NOMO-1 treated with DMSO at 0.1 percent for 48 hours (cell line): ENCODE measurements around the gene SH3RF3.

Experiments used
- DNase-seq: peaks from one replicate; lab custom pipeline; 2025; ENCODE audit not compliant: unreplicated experiment; lab: John Stamatoyannopoulos, UW

SH3RF3 gene

GRCh38 chr2:109176928-109177327, 47.9 kb downstream of the SH3RF3 start:
- no peak for DNase-seq

- DNase-seq = no peak
Measured at GRCh38 chr2:109177635-109178034, 48.6 kb downstream of the SH3RF3 start.

GRCh38 chr2:109178968-109179367, 50.0 kb downstream of the SH3RF3 start:
- DNase-seq = no peak

GRCh38 chr2:109180786-109181185, 51.8 kb downstream of the SH3RF3 start:
- no peak for DNase-seq

DNA sequence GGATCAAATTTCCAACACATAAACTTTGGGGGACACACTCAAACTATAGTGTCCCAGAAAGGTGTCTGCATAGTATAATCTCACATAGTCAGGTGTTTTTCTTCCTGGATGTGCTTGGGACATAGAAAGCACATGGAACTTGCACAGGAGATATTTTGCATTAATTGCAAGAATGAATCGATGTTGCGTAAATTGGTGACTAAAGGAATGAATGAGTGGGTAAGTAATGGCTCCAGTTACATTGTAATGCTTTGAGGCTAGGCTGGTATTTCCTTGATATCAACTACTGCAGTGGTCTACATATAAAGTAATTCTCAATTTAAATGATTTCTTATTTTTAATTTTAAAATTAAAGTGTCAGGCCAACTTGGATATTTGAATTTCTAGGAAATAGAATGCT, 53.4 kb downstream of the SH3RF3 start:
- no peak for DNase-seq

DNA sequence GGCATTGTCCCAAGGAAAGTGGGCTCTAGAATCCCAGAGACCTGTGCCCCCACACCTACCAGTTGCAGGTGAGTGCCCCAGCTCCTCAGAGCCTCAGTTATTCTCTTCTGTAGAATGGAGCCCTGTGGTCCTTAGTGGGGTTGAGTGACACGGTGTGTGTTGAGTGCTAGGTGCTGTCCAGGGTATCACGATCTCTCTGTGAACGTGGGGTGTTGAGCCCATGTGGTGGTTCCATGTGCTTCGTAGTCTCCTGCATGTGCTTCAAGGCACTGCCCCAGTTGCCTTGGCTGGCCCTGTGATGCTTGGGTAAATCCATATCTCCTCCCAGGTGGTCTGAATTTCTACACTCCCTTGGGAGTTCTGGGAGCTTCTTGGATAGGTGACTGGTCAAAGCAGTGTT, 54.9 kb downstream of the SH3RF3 start:
- no peak for DNase-seq

- DNase-seq = no peak
Measured at GRCh38 chr2:109184368-109184767, 55.4 kb downstream of the SH3RF3 start.

GRCh38 chr2:109185338-109185737, 56.3 kb downstream of the SH3RF3 start:
- no peak for DNase-seq

DNA sequence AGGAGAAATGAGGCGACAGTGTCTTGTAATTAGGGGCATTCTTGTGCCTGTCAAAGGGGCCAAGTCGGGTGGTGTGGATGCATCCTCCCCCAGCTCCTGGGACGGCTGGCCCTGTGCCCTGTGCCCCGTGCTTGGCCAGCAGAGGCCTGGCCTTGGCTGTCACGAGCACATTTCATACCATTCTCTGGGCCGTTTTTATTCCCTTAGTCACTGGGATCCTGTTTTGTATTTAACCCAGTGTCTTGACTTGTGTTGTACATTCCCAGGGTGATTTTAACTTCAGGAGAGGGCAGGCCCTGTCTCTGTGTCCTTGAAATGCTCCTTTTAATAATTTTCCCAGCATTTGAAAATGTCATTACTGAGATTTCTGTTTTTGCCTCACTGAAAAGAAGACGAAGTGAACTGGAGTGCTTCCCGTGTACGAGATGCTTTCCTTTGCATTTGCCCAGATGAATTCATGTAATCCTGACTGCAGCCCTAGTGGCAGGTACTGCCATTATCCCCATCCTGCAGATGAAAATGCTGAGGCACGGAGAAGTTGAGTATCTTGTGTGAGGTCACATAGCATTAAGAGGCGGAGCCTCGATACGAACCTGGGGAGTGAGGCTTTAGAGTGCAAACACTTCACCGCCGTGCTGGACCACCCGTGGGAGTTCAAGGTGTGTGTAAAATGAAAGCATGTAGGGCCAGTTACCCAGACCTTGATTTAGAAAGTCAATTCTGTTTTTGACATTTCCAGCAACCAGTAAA, 57.0 kb downstream of the SH3RF3 start:
- DNase-seq = no peak

DNA sequence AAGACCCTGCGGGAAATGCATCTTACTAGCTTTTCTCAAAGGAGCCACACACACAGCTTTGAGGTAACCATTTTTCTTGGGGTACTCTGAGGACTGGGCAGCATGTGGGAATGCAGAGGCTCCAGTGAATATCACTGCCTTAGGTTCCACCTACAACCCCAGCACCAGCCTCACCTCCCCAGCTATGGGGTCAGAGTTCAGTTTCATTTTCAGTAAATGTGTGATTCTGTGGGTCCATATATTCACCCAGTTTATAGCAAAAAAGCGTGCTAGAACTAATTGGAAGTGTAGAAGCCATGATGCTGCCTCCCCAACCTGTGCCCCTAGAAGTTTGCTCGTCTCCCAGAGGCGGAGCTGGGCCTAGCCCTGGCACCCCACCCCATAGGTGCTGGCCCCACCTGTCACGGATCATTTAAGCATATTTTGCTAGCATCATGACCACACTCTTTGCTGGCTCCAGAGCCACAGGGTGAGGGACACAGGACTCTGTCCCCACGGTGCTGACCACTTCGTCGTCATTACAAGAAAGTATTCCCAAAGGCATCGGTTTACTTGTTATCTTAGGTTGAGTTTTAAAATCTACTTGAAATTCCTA, 57.7 kb downstream of the SH3RF3 start:
- DNase-seq = no peak

GRCh38 chr2:109187711-109188495, 58.9 kb downstream of the SH3RF3 start:
- no peak for DNase-seq

- DNase-seq = no peak
Measured at GRCh38 chr2:109188496-109188890, 59.5 kb downstream of the SH3RF3 start.

DNA sequence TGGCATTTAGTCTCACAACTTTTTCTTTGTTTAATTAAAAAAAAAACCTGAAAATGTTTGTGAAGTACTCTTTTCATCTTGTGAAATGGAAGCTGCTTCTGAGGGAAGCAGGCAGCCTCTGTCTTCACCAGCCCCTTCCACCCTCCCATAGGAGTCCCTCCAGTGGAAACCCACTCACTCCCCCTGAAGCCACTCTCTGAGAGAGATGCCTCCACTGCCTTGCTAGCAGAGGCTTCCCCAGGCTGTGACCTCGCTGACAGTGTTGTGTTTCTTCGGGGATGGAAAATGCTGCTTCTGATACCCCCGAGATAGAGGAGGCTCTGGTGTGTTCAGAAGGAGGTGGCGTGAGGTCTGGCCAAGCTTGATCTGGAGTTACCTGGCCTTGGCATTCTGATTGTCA, 59.9 kb downstream of the SH3RF3 start:
- DNase-seq = no peak

DNA sequence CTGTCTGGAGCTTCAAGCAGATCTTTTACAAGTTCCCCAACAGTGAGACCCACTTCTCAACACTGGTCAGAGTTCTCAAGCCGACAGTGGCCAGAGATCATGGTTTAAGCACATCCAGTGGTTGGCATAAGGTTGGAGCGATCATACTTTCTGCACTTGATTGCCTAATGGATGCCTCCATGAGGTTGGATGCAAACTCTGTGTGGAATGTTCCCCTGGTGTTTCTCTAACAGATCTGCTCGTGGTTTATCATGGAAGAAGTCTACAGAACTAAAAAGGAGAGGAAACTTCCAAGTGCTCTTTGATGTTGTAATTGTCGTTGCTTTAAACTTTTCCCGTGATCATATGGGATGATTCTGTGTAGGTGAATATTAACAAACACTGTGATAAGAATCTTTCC, 60.7 kb downstream of the SH3RF3 start:
- no peak for DNase-seq

GRCh38 chr2:109193807-109194619, 65.0 kb downstream of the SH3RF3 start:
- DNase-seq = no peak

- no peak for DNase-seq
Measured at GRCh38 chr2:109194620-109194937, 65.6 kb downstream of the SH3RF3 start.

- no peak for DNase-seq
Measured at GRCh38 chr2:109195193-109196045, 66.4 kb downstream of the SH3RF3 start.

GRCh38 chr2:109196081-109196875, 67.3 kb downstream of the SH3RF3 start:
- no peak for DNase-seq

DNA sequence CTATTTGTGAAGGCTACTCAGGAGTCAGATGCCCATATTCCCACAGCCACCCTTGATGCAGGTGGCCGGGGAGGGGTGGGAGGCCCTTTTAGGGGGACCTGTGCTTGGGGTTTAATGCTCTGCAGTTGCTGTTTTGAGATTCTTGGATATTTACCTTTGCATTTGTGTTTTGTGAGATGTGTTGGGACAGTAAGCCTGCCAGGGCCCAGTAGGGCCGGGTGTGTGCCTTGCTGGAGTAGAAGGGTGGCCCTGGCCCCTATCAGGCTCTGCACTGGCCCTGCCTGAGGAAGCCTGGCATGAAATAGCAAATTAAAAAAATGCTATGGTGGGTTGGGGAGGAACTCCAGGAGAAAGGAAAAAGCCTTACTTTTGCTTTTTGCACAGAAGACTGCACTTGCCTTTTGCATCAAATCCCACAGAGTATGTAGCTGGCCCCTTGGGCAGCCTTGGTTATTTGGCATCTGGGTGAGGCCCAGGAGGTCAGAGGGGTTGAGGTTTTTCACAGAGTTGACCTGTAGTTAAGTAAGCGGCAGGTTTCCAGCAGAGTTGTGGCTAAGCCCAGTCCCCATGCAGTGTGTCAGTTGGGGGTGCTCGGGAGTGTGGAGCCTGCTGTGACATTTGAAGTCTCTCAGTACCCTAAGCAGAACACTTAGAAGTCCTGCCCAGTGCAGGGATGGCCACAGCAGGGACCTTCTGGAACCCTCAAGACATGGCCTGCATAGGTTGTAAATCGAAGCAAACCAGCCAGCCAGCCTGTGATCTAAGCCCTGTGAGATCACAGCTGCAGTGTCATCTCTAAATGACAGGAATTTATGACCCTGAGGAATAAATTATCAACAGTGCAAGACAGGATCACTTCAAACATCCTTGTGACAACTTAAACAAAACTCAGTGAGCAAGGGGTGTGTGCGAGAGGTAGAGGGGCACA, 68.8 kb downstream of the SH3RF3 start:
- DNase-seq = no peak
